Measurements from ENCODE around the gene OSBPL3.

The OSBPL3 gene

GRCh38 chr7:24896031-24896501 is 83.9 kb downstream of the OSBPL3 start:
- no peak for DNase-seq (ENCODE audit: low read depth, low spot score)

- DNase-seq (ENCODE audit: low read depth, low spot score): no peak
Observed at GRCh38 chr7:24894429-24895221, 85.4 kb downstream of the OSBPL3 start.

- DNase-seq (ENCODE audit: low read depth, low spot score): no peak
Observed at GRCh38 chr7:24891311-24891735, 88.7 kb downstream of the OSBPL3 start.

- no peak for DNase-seq (ENCODE audit: low read depth, low spot score)
Observed at GRCh38 chr7:24889611-24890010, 90.4 kb downstream of the OSBPL3 start.

- no peak for DNase-seq (ENCODE audit: low read depth, low spot score)
Observed at GRCh38 chr7:24888653-24889052, 91.3 kb downstream of the OSBPL3 start.

- DNase-seq (ENCODE audit: low read depth, low spot score): no peak
Observed at GRCh38 chr7:24885716-24886115, 94.3 kb downstream of the OSBPL3 start.

GRCh38 chr7:24885305-24885704 is 94.7 kb downstream of the OSBPL3 start:
- DNase-seq (ENCODE audit: low read depth, low spot score): no peak

GRCh38 chr7:24884401-24884800 is 95.6 kb downstream of the OSBPL3 start:
- no peak for DNase-seq (ENCODE audit: low read depth, low spot score)

- no peak for DNase-seq (ENCODE audit: low read depth, low spot score)
Observed at GRCh38 chr7:24883622-24884013, 96.4 kb downstream of the OSBPL3 start.

GRCh38 chr7:24882989-24883621 is 96.9 kb downstream of the OSBPL3 start:
- no peak for DNase-seq (ENCODE audit: low read depth, low spot score)

- peak; percentile 20 for DNase-seq (ENCODE audit: low read depth, low spot score)
Observed at GRCh38 chr7:24881623-24882022, 98.4 kb downstream of the OSBPL3 start.

GRCh38 chr7:24880886-24881285 is 99.1 kb downstream of the OSBPL3 start:
- DNase-seq (ENCODE audit: low read depth, low spot score): no peak

- no peak for DNase-seq (ENCODE audit: low read depth, low spot score)
Observed at GRCh38 chr7:24879291-24879690, 100.7 kb downstream of the OSBPL3 start.

- no peak for DNase-seq (ENCODE audit: low read depth, low spot score)
Observed at GRCh38 chr7:24877790-24878311, 102.1 kb downstream of the OSBPL3 start.

- no peak for DNase-seq (ENCODE audit: low read depth, low spot score)
Observed at GRCh38 chr7:24874791-24875190, 105.2 kb downstream of the OSBPL3 start.

- no peak for DNase-seq (ENCODE audit: low read depth, low spot score)
Observed at GRCh38 chr7:24873944-24874343, 106.0 kb downstream of the OSBPL3 start.

- no peak for DNase-seq (ENCODE audit: low read depth, low spot score)
Observed at GRCh38 chr7:24871770-24872169, 108.2 kb downstream of the OSBPL3 start.

GRCh38 chr7:24870766-24871165 is 109.2 kb downstream of the OSBPL3 start:
- no peak for DNase-seq (ENCODE audit: low read depth, low spot score)

GRCh38 chr7:24869572-24869971 is 110.4 kb downstream of the OSBPL3 start:
- DNase-seq (ENCODE audit: low read depth, low spot score): no peak

- DNase-seq (ENCODE audit: low read depth, low spot score): no peak
Observed at GRCh38 chr7:24868741-24869140, 111.2 kb downstream of the OSBPL3 start.

- DNase-seq (ENCODE audit: low read depth, low spot score): no peak
Observed at GRCh38 chr7:24866004-24866615, 113.9 kb downstream of the OSBPL3 start.

- no peak for DNase-seq (ENCODE audit: low read depth, low spot score)
Observed at GRCh38 chr7:24864214-24864817, 115.7 kb downstream of the OSBPL3 start.
